Measurements from ENCODE around the gene BHMT.
A peak's percentile ranks its signal among the peaks of the same experiment; 100 is the strongest.

Gene BHMT, protein sequence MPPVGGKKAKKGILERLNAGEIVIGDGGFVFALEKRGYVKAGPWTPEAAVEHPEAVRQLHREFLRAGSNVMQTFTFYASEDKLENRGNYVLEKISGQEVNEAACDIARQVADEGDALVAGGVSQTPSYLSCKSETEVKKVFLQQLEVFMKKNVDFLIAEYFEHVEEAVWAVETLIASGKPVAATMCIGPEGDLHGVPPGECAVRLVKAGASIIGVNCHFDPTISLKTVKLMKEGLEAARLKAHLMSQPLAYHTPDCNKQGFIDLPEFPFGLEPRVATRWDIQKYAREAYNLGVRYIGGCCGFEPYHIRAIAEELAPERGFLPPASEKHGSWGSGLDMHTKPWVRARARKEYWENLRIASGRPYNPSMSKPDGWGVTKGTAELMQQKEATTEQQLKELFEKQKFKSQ

DNA sequence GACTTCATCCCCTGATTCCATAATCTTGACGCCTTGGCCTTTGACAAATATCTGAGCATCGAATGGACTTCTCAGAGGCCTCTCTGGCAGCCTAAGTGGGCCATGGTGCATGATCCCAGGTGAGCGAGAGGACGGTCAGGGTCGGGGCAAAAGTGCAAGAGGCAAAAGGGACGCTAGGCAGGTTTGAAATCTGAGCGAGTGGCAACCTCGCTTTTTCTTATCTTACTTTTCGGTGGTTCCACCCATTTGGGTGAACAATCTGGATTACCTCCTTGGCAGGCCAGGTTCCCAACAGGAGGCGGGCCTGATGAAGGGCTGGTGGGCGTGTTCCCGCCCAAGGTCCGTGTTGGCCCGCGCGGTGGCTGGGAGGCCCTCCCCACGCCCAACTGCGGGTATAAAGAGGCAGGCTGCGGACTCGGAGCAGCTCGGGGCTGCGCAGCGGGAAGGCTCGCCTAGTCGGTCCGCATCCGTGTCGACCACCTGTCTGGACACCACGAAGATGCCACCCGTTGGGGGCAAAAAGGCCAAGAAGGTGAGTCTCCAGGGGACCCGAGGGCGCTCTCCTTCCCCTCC is at the start of gene BHMT:
TSS of gene BHMT (plus strand) at position 423 of the 573 bp plus-strand sequence. CDS start at position 500, 77 bp downstream.
- H3K9ac ChIP-seq (ENCODE audit: low read length in 5 of 5) = no peak within 1 kb of the TSS
- H3K9me3 ChIP-seq (ENCODE audit: control insufficient read depth in 5 of 5, low read length in 5 of 5) = no peaks in the 10 kb centered on the region
- H3K27ac ChIP-seq (ENCODE audit: low read depth, low read length) = no peak within 1 kb of the TSS
- no peaks in the 10 kb centered on the region for H3K36me3 ChIP-seq (ENCODE audit: control insufficient read depth in 5 of 5, insufficient read depth in 5 of 5, low read length in 5 of 5)
- H3K4me3 ChIP-seq (ENCODE audit: low read depth in 1 of 5, low read length in 5 of 5) = peak within 1 kb of the TSS in 1 of 5 donors; percentile 5
- H3K4me1 ChIP-seq (ENCODE audit: control insufficient read depth in 5 of 5, insufficient read depth in 5 of 5, low read length in 5 of 5) = peaks cover 0 to 18% (median 16%) of the 10 kb centered on the region in 5 donors
- H3K27me3 ChIP-seq (ENCODE audit: control insufficient read depth in 5 of 5, insufficient read depth in 4 of 5, low read length in 5 of 5) = peaks cover 14 to 24% (median 20%) of the 10 kb centered on the region in 5 donors

DNA sequence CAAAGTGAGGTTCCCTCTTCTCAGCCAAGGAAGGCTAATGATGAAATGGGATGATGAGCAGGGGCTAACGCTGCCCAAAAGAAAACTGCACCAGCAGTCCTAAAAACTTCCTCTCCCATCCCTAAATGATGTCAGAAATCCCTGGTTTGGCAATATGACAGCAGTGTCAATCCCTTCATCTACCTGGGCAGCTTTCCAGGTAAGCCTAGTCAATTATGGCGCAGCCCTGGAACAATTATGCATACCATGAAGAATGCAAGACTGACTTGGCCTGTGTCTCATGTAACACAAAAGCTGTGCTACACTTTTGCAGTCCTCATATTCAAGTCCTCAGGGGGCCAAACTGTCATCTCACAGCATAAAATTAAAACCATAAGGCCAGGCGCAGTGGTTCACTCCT is 49.2 kb upstream of the BHMT start:
- Histone ChIP-seq H3K36me3 (ENCODE audit: control insufficient read depth in 5 of 5, insufficient read depth in 5 of 5, low read length in 5 of 5) (no peaks in the 10 kb centered on the region), H3K9ac (ENCODE audit: low read length in 5 of 5) (no peak overlapping the region), H3K27me3 (ENCODE audit: control insufficient read depth in 5 of 5, insufficient read depth in 4 of 5, low read length in 5 of 5) (no peaks in the 10 kb centered on the region), H3K27ac (ENCODE audit: low read depth, low read length) (no peak overlapping the region), H3K4me3 (ENCODE audit: low read depth in 1 of 5, low read length in 5 of 5) (no peak overlapping the region), H3K9me3 (ENCODE audit: control insufficient read depth in 5 of 5, low read length in 5 of 5) (no peaks in the 10 kb centered on the region), H3K4me1 (ENCODE audit: control insufficient read depth in 5 of 5, insufficient read depth in 5 of 5, low read length in 5 of 5) (no peaks in the 10 kb centered on the region)

DNA sequence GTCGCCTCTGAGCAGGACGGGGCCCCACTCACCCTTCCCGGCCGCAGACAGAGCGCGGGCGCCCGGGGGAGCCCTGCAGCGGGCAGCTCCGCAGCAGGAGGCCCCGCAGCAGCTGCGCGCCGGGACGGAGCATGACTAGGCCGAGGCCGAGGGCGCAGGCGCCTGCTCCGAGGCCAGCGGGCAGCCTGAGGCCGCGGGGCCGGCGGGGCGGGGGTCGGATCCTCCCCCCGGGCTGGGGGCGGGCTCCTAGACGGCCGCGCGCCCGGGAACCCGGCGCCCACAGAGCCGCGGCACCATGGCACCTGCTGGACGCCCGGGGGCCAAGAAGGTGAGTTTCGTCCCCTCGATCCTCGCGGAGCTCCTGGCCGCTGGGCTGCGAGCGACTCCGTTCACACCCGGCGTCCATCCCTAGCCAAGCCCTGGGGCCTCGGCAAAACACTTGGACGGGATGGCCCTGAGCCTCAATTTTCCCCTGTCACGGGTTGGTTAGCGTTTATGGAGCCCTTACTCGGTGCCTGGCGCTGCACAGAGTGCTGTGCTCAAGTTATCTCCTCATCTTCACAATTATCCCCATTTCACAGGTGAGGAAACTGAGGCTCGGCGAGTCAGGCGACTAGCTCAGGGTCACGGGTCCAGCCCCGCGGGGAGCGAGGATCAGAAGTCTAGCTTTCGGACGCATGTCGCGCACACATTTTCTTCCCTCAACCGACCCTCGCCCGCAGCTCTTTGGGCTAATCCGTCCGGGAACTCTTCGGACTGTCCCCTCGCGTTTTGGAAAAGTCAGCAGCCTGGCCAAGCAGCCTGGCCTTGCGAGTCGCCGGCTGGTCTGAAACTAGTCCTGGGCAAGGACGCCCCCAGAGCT is 41.9 kb upstream of the BHMT start, which contains the start of the genes BHMT2 and DMGDH:
TSS of gene BHMT2 (plus strand) at position 280 of the 862 bp plus-strand sequence. CDS start at position 296, 16 bp downstream.
TSS of gene DMGDH (minus strand) at position 187 of the 862 bp plus-strand sequence. CDS start at position 133, 54 bp downstream.
- H3K4me1 ChIP-seq (ENCODE audit: control insufficient read depth in 5 of 5, insufficient read depth in 5 of 5, low read length in 5 of 5) = peaks cover 0 to 31% (median 9%) of the 10 kb centered on the region in 5 donors
- peak within 1 kb of the TSS; percentile 88 for H3K27ac ChIP-seq (ENCODE audit: low read depth, low read length)
- peaks cover 0 to 8% (median 5%) of the 10 kb centered on the region in 5 donors for H3K9me3 ChIP-seq (ENCODE audit: control insufficient read depth in 5 of 5, low read length in 5 of 5)
- H3K27me3 ChIP-seq (ENCODE audit: control insufficient read depth in 5 of 5, insufficient read depth in 4 of 5, low read length in 5 of 5) = peaks cover 0 to 3% (median 0%) of the 10 kb centered on the region in 5 donors
- peak within 1 kb of the TSS; percentile 44 to 89 (median 81) for H3K9ac ChIP-seq (ENCODE audit: low read length in 5 of 5)
- H3K36me3 ChIP-seq (ENCODE audit: control insufficient read depth in 5 of 5, insufficient read depth in 5 of 5, low read length in 5 of 5) = no peaks in the 10 kb centered on the region
- peak within 1 kb of the TSS; percentile 63 to 88 (median 77) for H3K4me3 ChIP-seq (ENCODE audit: low read depth in 1 of 5, low read length in 5 of 5)

DNA sequence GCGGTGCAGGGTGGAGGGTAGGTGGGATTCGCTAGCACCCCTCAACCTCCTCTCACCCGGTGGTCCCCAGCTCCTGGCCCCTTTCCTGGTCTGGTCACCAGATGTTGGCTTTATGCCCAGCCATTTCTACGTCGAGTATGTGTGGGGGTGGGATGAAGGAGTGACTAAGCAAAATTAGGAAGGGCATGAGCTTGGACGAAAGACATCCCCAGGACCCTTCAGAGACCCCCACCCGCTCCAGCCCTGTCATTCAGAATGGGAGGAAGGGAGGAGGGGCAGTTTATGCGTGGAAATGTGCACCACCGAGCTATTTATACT is 41.3 kb upstream of the BHMT start:
- Histone ChIP-seq H3K27ac (ENCODE audit: low read depth, low read length) (peak overlapping the region; percentile 88), H3K36me3 (ENCODE audit: control insufficient read depth in 5 of 5, insufficient read depth in 5 of 5, low read length in 5 of 5) (no peaks in the 10 kb centered on the region), H3K27me3 (ENCODE audit: control insufficient read depth in 5 of 5, insufficient read depth in 4 of 5, low read length in 5 of 5) (peaks cover 0 to 3% (median 0%) of the 10 kb centered on the region in 5 donors), H3K4me3 (ENCODE audit: low read depth in 1 of 5, low read length in 5 of 5) (peak overlapping the region; percentile 63 to 88 (median 77)), H3K4me1 (ENCODE audit: control insufficient read depth in 5 of 5, insufficient read depth in 5 of 5, low read length in 5 of 5) (peaks cover 0 to 37% (median 9%) of the 10 kb centered on the region in 5 donors), H3K9ac (ENCODE audit: low read length in 5 of 5) (peak overlapping the region in 4 of 5 donors; percentile 67 to 89 (median 82)), H3K9me3 (ENCODE audit: control insufficient read depth in 5 of 5, low read length in 5 of 5) (peaks cover 0 to 8% (median 5%) of the 10 kb centered on the region in 5 donors)

DNA sequence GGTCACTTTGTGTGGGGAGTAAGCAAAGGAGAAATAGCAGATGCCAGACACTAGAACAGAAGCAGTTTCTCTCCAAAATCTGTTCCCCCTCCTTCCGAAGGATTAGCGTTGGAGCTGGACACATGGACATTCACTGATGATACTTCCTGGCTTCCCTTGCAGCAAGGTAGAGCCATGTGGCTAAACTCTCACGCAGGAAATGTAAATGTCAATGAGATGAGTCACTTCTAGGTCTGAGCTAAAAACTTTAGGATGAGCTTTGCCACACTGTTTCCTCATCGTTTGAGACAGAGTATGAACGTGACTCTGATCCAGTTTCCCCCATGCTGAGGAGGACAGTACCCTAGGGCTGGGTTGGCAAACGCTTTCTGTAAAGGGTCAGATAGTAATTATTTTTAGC is 37.0 kb upstream of the BHMT start:
- Histone ChIP-seq H3K27ac (ENCODE audit: low read depth, low read length) (peak overlapping the region; percentile 25), H3K4me1 (ENCODE audit: control insufficient read depth in 5 of 5, insufficient read depth in 5 of 5, low read length in 5 of 5) (peaks cover 0 to 45% (median 21%) of the 10 kb centered on the region in 5 donors), H3K9me3 (ENCODE audit: control insufficient read depth in 5 of 5, low read length in 5 of 5) (peaks cover 0 to 8% (median 5%) of the 10 kb centered on the region in 5 donors), H3K27me3 (ENCODE audit: control insufficient read depth in 5 of 5, insufficient read depth in 4 of 5, low read length in 5 of 5) (peaks cover 0 to 3% (median 0%) of the 10 kb centered on the region in 5 donors), H3K36me3 (ENCODE audit: control insufficient read depth in 5 of 5, insufficient read depth in 5 of 5, low read length in 5 of 5) (peaks cover 0 to 10% (median 0%) of the 10 kb centered on the region in 5 donors), H3K4me3 (ENCODE audit: low read depth in 1 of 5, low read length in 5 of 5) (no peak overlapping the region), H3K9ac (ENCODE audit: low read length in 5 of 5) (no peak overlapping the region)

DNA sequence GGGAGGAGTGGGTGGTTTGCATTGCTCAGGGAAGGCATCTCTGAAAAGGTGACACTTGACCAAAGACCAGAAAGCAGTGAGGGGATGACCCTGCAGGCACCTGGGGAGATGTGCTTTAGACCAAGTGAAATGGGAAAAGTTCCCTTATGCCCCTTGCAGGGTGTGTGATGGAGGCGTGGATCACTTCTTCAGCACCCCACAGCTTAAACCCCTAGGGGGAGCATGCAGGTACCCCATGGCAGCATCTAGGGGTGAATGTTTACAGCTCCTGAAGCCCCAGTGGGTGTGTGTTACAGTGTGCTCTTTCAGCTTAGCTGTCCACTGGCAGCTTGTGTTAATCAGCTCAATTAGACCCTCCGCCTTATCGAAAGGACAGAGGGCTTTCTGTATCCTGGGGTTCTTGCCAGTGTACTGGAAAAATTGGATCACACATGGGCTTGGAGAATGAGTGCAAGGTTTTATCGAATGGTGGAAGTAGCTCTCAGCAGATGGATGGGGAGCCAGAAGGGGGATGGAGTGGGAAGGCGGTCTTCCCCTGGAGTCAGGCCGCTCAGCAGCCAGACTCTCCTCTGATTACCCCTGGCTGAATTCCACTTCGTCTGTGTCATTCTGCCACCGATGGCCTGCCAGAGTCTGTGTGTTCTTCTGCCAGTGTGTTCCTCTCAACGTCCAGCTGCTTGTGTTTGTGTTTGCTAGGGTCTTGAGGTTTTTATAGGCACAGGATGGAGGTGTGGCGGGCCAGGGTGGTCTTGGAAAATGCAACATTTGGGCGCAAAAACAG is 35.8 kb upstream of the BHMT start:
- Histone ChIP-seq H3K27me3 (ENCODE audit: control insufficient read depth in 5 of 5, insufficient read depth in 4 of 5, low read length in 5 of 5) (no peaks in the 10 kb centered on the region), H3K4me1 (ENCODE audit: control insufficient read depth in 5 of 5, insufficient read depth in 5 of 5, low read length in 5 of 5) (peaks cover 0 to 38% (median 14%) of the 10 kb centered on the region in 5 donors), H3K9me3 (ENCODE audit: control insufficient read depth in 5 of 5, low read length in 5 of 5) (peaks cover 0 to 8% (median 5%) of the 10 kb centered on the region in 5 donors), H3K27ac (ENCODE audit: low read depth, low read length) (no peak overlapping the region), H3K9ac (ENCODE audit: low read length in 5 of 5) (peak overlapping the region in 2 of 5 donors; percentile 1 to 31), H3K4me3 (ENCODE audit: low read depth in 1 of 5, low read length in 5 of 5) (peak overlapping the region in 1 of 5 donors; percentile 18), H3K36me3 (ENCODE audit: control insufficient read depth in 5 of 5, insufficient read depth in 5 of 5, low read length in 5 of 5) (peaks cover 3 to 18% (median 7%) of the 10 kb centered on the region in 5 donors)

DNA sequence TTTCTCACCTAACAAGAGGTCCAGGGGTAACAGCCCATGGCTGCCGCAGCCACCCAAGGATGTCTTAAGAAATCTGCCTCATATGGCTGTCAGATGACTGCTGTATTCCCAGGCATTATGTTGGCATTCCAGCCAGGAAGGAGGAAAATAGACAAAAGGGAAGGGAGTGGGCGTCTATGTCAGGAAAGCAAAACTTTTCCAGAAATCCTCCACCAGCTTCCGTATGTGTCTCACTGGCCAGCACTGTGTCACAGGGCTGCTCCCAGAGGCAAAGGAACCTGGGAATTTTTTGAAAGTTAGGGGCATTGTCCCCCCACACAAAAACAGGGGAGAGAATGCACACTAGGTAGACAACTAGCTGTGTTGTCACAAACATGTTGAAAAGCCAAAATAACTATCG is 34.8 kb upstream of the BHMT start:
- peaks cover 3 to 24% (median 9%) of the 10 kb centered on the region in 5 donors for H3K36me3 ChIP-seq (ENCODE audit: control insufficient read depth in 5 of 5, insufficient read depth in 5 of 5, low read length in 5 of 5)
- no peak overlapping the region for H3K27ac ChIP-seq (ENCODE audit: low read depth, low read length)
- no peaks in the 10 kb centered on the region for H3K27me3 ChIP-seq (ENCODE audit: control insufficient read depth in 5 of 5, insufficient read depth in 4 of 5, low read length in 5 of 5)
- H3K9ac ChIP-seq (ENCODE audit: low read length in 5 of 5) = peak overlapping the region in 2 of 5 donors; percentile 31 to 41
- peaks cover 0 to 33% (median 17%) of the 10 kb centered on the region in 5 donors for H3K4me1 ChIP-seq (ENCODE audit: control insufficient read depth in 5 of 5, insufficient read depth in 5 of 5, low read length in 5 of 5)
- H3K4me3 ChIP-seq (ENCODE audit: low read depth in 1 of 5, low read length in 5 of 5) = no peak overlapping the region
- H3K9me3 ChIP-seq (ENCODE audit: control insufficient read depth in 5 of 5, low read length in 5 of 5) = peaks cover 0 to 8% (median 5%) of the 10 kb centered on the region in 5 donors

DNA sequence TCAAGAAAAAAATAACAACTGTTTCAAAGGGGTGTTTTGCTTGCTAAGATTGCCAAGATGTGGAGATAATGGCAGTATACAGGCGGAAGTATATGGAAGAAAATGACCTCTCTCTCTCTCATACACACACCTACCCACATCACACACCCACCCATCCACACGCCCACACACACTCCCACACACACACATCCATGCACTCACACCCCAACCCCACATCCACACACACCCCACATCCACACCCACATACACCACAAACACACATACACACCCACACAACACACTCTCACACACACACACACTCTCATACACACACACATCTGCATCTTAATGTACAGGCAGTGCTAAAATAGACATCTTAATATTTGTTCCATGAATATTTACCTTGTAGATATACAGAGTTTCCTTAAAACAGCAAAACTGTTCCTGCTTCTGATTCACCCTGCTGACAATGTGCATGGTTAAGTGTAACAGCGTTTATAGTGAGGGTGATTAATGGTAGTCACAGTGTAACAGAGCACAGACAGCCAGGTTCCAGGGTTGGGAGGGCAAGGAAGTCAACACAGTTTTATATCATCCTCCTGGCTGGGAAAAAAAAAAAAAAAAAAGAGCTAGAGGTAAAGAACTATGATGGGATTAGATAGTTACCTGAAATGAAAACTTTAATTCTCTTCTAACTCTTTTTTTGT is 33.8 kb upstream of the BHMT start:
- H3K4me1 ChIP-seq (ENCODE audit: control insufficient read depth in 5 of 5, insufficient read depth in 5 of 5, low read length in 5 of 5) = peaks cover 0 to 28% (median 18%) of the 10 kb centered on the region in 5 donors
- no peak overlapping the region for H3K4me3 ChIP-seq (ENCODE audit: low read depth in 1 of 5, low read length in 5 of 5)
- H3K27ac ChIP-seq (ENCODE audit: low read depth, low read length) = no peak overlapping the region
- peaks cover 0 to 8% (median 5%) of the 10 kb centered on the region in 5 donors for H3K9me3 ChIP-seq (ENCODE audit: control insufficient read depth in 5 of 5, low read length in 5 of 5)
- H3K27me3 ChIP-seq (ENCODE audit: control insufficient read depth in 5 of 5, insufficient read depth in 4 of 5, low read length in 5 of 5) = no peaks in the 10 kb centered on the region
- H3K36me3 ChIP-seq (ENCODE audit: control insufficient read depth in 5 of 5, insufficient read depth in 5 of 5, low read length in 5 of 5) = peaks cover 3 to 24% (median 9%) of the 10 kb centered on the region in 5 donors
- no peak overlapping the region for H3K9ac ChIP-seq (ENCODE audit: low read length in 5 of 5)

Measured in subcutaneous abdominal adipose tissue (tissue), 5 donors.